ENCODE data around the gene DARS2.
A peak's percentile ranks its signal among the peaks of the same experiment; 100 is the strongest.
"Not testable (repeated sequence)": the region's sequence is repeated elsewhere in the genome, so short reads cannot be mapped to it uniquely, and the experiment has no call there.

DARS2 gene

DNA sequence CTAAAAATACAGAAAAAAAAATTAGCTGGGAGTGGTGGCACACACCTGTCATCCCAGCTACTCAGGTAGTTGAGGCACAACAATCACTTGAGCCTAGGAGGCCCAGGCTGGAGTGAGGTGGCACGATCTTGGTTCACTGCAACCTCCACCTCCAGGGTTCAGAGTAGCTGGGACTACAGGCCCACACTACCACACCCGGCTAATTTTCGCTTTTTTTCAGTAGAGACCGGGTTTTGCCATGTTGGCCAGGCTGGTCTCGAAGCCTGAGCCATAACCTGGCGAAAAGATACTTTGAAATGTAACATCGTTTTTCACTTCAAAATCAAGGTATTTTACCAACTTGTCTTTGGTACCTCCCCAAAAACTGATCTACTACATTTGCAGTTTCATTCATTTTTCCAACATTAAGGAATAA lies 37.3 kb downstream of the DARS2 start:
- no peak for DNase-seq
- intact Hi-C loops (cut with DNase I): no loop called here

DNA sequence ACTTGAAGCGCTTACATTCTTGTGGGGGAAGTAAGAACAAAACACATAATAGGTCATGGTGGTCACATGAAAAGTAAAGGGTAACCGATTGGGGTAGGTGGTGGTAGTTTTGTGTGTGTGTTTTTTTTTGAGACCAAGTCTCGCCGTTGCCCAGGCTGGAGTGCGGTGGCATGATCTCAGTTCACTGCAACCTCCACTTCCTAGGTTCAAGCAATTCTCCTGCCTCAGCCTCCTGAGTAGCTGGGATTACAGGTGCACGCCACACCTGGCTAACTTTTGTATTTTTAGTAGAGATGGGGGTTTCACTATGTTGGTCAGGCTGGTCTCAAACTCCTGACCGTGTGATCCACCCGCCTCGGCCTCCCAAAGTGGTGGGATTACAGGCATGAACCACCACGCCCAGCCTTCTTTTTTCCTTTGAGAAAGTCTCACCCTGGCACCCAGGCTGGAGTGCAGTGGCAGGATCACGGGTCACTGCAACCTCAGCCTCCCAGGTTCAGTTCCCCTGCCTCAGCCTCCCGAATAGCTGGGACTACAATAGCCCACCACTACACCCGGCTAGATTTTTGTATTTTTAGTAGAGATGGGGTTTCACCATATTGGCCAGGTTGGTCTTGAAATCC lies 37.8 kb downstream of the DARS2 start:
- DNase-seq; intact Hi-C loops (cut with DNase I): not testable (repeated sequence)

DNA sequence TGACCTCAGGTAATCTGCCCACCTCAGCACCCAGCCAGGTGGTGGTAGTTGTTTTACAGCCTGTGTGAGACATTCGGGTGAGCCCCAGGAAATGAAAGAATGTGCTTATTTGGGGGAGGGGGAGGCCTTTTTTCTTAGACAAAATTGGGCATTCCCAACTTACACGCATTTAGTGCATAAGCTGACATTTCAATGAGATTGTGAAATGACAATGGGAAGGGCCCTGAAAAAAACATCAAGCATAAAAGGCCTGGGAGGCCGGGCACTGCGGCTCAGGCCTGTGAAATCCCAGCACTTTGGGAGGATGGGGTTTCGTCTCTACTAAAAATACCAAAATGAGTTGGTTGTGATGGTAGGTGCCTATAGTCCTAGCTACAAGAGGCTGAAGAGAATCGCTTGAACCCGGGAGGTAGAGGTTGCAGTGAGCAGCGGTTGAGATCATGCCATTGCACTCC lies 38.3 kb downstream of the DARS2 start:
- intact Hi-C loops (cut with DNase I): no loop called here
- no peak for DNase-seq

DNA sequence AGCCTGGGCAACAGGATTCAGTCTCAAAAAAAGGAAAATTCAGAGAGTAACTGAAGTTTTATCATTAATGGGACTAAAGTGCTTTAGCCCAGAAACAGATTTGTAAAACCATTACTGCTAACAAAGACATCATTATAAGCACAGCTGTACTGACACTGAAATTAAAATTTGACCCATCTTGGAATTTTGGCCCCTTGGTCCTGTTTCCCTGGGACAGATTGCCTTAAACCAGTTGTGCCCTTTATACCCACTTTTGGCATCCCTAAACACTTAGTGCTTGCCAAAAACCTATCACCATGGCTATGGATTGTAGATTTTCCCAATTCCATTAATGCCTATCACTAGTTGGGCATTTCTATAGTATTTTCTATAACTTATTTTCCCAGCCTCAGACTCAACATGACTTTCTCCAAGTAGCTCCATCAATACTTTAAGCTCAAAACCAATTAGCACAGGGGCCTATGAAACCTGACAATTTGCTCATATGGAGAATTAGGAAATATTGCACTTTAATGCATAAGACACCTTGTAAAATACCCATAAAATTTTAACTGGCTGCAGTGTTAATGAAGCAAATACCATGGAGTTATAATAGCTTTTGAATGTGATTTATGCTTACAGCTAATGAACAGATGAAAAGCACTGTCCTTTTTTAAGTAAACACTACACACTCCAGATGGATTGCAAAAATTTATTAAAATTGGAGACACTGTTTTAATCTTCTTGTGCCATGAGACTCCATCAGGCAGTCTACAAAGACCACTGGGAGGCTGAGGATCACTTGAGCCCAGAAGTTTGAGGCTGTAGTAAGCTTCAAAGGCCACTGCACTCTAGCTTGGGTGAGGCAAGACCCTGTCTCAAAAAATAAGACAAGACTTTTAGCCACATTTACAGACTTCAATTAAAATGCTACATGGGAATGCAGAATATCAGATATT lies 39.0 kb downstream of the DARS2 start:
- no peak for DNase-seq
- intact Hi-C loops (cut with DNase I): no loop called here

DNA sequence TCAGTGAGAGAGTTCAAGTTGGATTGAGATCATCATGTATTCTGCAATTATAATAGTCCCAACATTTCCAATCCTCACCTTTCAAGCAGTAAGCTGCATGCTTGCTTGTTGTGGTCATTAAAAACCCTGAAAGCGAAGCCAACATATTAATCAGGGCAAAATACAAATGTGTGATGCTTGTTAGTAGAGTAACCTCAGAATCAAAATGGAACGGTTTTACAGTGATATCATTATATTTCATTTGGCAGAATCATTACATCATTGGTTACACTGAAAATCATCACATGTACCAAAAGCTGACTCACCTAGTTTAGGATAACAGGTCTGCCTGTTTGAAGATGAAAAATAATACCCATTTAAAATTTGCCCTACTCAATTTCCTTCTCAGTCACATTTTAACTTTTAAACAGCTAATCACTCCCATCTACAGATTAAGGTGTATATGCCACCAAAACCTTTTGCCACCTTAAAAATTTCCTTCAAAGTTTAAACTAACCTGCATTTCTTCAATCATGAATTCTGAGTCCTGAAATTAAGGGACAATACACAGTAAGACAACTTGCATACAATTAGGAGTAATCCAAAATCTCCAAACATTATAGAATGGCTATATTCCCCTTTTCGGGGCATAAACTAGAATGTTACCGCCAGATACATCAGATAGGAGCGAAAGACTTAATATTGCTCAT lies 39.9 kb downstream of the DARS2 start:
- intact Hi-C loops (cut with DNase I): no loop called here
- no peak for DNase-seq

DNA sequence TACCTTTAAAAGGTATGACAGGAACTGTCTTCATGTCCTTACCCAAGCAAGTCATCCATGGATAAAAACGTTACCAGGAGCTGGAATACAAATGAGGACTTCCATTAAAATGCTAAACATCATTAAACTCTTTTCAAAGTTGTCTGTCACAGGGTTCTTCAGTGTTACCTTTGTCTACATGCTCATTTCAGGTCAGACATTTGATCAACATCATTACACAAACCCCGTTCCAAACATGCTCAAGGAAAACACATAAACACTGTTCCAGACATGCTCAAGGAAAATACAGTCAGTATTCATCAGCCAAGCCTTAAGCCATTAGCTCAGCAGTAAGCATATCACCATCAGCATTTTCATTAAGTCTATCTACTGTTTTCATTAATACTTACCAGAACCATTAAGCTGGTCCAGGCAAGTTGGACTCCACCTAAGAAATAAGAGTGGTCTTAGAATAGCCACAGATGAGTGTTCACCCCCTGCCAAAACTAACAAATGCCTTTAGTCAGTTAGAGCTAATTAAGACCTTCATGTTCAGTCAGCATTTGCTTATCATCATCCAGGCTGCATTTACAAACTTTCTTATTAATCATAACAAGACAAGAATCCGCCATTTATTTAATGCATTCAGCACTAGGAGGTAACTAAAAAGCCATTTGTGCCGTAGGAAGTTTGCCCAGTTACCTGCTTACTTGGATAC lies 41.1 kb downstream of the DARS2 start:
- DNase-seq: no peak
- intact Hi-C loops (cut with DNase I): loop anchor here (2.0 to 5.0 kb wide), 2 partner anchors 41 to 157 kb away; partner anchors contain the start of genes CENPL, DARS2 and RC3H1

DNA sequence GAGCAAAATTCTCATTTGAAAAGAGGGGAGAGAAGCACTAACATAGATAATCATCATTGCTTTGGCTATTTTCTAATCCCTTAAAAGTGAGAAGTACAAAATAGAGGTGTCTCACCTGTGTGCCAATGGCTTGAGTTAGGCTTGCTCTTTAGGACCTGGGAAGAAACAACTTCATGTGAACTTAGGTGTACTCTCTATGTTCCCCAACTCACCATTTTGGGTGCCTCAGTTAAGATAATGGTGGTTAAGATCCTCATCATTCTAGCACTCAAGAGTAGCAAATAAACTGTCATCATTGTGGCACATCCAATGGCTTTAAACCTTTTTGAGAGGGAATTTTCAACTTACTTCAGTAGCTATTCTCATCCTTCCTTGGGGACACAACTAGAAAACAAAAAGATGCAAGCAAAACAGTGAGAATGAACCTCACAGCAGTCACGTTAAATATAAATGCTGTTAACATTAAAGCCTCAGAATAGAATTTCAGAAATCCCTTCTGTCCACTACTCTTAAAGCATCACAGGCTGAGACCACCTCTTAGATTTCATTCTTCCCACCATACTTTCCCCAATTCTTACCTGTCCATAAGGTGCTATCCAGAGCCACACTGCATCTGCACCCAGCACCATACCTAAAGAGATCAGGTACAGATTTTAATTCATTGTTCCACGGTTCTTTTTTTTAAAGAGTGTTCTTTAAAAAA lies 42.1 kb downstream of the DARS2 start:
- DNase-seq: no peak
- intact Hi-C loops (cut with DNase I): loop anchor here (2.0 to 5.0 kb wide), 2 partner anchors 42 to 156 kb away; partner anchors contain the start of genes CENPL, DARS2 and RC3H1

DNA sequence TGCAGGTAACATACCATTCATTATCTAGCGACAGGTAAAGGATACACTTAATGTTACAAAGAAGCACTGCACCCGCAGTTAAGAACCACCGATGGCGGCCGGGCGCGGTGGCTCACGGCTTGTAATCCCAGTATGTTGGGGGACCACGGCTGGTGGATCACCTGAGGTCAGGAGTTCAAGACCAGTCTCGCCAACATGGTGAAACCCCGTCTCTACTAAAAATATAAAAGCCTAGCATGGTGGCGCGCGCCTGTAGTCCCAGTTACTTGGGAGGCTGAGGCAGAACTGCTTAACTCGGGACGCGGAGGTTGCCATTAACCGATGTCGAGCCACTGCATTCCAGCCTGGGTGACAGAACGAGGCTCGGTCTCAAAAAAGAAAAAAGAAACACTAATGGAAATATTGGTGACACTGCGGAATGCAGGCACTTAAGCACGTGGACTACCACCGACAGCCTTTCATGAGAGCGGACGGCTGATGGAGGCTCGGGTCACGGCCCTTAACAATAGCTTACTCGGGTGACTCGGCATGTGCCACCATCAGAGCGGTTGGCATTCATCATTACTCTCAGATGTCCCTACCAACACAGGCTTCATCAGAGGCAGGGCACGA lies 42.8 kb downstream of the DARS2 start:
- intact Hi-C loops (cut with DNase I): loop anchor here (2.0 to 5.0 kb wide), 2 partner anchors 42 to 155 kb away; partner anchors contain the start of genes CENPL, DARS2 and RC3H1

DNA sequence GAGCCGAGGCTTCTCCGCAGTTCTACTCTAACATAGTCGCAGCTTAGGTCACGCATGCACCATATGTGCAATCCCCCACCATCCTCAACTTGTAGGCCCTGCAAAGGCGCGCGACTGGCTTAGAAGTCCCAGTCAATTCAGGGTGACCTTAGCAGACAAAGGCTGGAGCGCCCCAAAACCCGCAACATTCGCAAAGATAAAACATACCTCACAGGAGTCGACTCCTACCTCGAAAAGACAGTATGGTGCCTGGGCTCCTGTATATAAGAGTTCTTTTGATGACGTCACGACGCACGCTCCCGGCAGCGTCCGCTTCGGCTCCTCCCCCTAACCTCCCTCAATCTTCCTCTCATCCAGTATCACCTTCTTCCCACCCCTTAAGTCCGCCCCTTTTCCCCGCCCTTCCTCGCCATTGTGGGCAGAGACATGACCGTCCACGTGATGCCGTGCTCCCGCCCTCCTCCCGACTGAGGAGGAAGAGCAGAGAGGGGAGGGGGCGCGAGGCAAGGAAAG lies 43.3 kb downstream of the DARS2 start, which contains the start of gene GAS5:
Gene GAS5, minus strand, starts transcription at position 237 of the 513 bp plus-strand sequence.
- peak; percentile 95 to 100 (median 97) for DNase-seq
- intact Hi-C loops (cut with DNase I): loop anchor here (2.0 to 5.0 kb wide), 3 partner anchors 43 to 291 kb away; partner anchors contain the start of genes CENPL, DARS2, RABGAP1L and RC3H1

More for the DNA sequence above, 42.8 kb downstream of the DARS2 start:
- DNase-seq: peak in 3 of 10 donors; percentile 23 to 75 (median 71)

DNA sequence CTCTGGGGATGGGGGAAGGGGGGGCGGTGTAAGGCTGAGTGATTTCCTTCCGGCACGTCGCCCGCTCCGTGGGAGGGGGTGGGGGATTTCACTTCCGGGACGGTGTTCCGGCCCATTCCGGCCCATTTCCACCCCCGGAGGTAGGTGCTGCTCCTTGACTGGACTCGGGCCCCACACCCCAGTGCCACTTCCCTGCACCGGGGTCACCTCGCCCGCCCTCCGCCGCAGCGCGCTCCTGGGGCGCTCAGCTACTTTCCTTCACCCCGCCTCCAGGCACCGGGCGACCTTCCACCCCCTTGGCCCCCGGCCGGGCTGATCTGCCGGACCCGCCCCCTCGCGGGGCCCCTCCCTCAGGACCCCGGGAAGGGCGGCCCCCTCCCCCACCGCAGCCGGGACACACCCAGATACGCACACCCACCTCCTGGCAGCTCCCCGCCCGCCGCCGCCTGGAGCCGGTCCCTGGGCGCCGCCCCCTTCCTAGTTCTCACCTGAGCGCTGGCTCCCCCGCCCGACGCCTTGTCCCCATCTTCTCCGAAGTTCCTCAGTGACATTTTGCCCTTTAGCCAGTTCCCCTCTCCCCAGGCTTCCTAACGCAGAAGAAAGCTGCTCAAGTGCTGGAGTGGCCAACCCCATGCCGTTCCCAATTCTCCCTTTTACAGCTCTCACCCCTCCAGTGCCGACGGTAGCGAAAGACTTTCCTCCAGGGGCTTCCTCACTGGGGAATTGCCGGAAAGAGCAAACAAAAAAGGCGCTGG lies 44.0 kb downstream of the DARS2 start, which contains the start of gene ZBTB37:
Gene ZBTB37, plus strand, starts transcription at position 115 of the 755 bp plus-strand sequence. CDS start 1,846 bp downstream, outside the sequence.
- DNase-seq: peak in 4 of 10 donors; percentile 53 to 90 (median 76)
- intact Hi-C loops (cut with DNase I): loop anchor here (2.0 to 5.0 kb wide), 2 partner anchors 154 to 290 kb away; partner anchors contain the start of genes RABGAP1L and RC3H1

DNA sequence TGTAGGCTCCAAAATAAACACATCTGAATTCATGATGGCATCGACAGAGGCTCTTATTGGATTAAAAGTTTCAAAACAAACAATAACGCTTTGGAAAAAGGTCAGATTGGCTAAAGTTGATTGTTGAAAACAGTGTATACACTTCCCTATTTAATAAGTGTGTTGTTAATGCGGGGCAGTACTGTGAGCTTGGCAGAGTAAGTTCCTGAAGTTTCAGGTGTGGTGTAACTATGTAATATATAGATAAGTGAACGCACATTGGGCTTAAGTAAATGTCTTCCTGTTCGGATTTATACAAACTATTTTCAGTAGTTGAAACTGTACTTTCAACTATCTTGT lies 44.5 kb downstream of the DARS2 start:
- no peak for DNase-seq
- intact Hi-C loops (cut with DNase I): loop anchor here (2.0 to 5.0 kb wide), 2 partner anchors 153 to 290 kb away; partner anchors contain the start of genes RABGAP1L and RC3H1

DNA sequence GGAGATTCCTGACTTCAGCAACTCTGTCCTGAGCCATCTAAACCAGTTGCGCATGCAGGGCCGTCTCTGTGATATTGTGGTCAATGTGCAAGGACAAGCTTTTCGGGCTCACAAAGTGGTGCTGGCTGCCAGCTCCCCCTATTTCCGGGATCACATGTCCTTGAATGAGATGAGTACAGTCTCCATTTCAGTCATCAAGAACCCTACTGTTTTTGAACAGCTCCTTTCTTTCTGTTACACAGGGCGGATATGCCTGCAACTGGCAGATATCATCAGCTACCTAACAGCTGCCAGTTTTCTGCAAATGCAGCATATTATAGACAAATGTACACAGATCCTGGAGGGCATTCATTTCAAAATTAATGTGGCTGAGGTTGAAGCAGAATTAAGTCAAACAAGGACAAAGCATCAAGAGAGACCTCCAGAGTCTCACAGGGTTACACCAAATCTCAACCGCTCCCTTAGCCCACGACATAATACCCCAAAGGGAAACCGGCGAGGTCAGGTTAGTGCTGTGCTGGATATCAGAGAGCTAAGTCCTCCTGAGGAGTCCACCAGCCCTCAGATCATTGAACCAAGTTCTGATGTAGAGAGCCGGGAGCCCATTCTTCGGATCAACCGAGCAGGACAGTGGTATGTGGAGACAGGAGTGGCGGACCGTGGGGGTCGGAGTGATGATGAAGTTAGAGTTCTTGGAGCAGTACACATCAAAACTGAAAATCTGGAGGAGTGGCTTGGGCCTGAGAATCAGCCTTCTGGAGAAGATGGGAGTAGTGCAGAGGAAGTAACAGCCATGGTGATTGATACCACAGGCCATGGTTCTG lies 46.0 kb downstream of the DARS2 start:
- peak in 5 of 10 donors; percentile 26 to 85 (median 46) for DNase-seq
- intact Hi-C loops (cut with DNase I): no loop called here

DNA sequence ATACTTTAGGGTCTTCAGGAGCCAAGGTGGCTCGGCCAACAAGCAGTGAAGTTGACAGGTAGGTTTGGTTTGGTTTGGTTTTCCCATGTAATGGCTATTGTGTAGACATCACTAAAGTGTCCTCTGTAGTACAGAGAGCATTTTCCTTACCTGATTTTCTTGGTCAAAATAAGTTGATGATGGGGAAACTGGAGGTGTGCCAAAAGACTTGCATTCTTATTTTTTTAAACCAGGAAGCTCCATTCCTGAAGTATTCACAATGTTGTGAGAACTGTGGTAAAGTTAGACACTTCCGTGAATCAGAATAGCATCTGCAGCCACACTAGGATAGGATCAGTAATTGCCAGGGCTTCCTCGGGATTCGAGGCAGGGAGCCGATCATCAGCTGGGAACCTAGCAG lies 46.6 kb downstream of the DARS2 start:
- no peak for DNase-seq
- intact Hi-C loops (cut with DNase I): no loop called here

DNA sequence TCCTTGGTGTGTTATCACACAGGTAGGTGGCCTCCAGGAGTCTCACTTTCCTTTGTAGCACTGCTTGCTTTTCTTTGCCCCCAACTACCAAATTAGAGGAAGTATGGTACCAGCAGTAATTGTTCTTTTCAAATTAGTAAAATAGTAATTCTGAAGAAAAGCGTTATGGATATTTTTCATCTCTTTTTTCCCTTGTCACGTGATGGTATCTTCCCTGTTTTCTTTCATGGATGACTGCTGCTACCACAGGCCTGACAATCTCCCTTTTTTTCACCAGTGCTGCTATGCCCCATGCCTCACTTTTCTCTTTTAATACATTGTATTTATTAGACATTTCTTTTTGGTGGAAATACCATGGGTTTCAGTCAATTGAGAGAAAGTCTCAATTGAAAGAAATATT lies 47.0 kb downstream of the DARS2 start:
- intact Hi-C loops (cut with DNase I): no loop called here
- no peak for DNase-seq

DNA sequence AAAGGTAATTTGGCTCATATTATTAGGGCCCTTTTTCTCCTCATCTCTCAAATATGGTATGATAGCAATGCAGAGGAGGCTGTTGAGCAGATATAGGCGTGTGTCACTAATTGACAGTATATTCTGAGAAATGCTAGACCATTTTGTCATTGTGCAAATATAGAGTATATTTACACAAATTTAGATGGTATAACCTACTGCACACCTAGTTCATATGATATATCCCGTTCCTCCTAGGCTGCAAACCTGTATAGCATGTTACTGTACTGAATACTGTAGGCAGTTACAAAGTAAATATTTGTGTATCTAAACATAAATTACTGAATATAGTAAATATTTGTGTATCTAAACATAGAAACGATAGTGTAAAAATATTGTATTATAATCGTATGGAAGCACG lies 52.3 kb downstream of the DARS2 start:
- DNase-seq: no peak
- intact Hi-C loops (cut with DNase I): loop anchor here (5.0 kb wide), 1 partner anchor 141 kb away; no protein-coding TSS in a partner anchor

DNA sequence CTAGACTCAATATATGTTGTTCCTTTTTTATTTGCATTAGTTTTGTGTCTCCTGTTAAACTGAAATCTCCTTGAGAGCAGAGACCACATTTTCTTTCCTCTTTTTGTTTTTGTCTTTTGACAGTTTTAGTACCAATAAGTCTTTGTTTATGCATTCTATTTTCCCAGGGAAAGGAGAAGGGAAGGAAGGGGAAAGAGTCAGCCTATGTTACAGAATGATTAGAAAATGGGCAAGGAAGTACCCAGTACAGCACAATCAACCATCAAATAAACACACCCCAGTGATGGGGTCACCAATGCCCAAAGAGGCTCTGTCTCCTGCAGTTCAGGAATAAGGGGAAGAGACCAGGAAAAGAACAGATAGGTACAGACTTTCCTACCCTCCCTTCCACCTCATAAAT lies 53.8 kb downstream of the DARS2 start:
- no peak for DNase-seq

DNA sequence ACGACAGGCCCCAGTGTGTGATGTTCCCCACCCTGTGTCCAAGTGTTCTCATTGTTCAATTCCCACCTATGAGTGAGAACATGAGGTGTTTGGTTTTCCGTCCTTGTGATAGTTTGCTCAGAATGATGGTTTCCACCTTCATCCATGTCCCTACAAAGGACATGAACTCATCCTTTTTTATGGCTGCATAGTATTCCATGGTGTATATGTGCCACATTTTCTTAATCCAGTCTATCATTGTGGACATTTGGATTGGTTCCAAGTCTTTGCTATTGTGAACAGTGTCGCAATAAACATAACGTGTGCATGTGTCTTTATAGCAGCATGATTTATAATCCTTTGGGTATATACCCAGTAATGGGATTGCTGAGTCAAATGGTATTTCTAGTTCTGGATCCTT lies 56.6 kb downstream of the DARS2 start:
- intact Hi-C loops (cut with DNase I); DNase-seq: not testable (repeated sequence)

More for the DNA sequence above, 53.8 kb downstream of the DARS2 start:
- intact Hi-C loops (cut with DNase I): loop anchor here (5.0 kb wide), 1 partner anchor 139 kb away; no protein-coding TSS in a partner anchor
